Skeletal muscle cell (primary cell): ENCODE data around the gene FAM13A.

Experiments used
- DNase-seq: peaks from one replicate; pipeline ENCODE4 v3.0.0-alpha.2; 2010; ENCODE audit warnings: low read depth
- H3K4me3 ChIP-seq: 2 replicates; pipeline ENCODE4 v1.5.1; 2011; ENCODE audit warnings: low read depth, mild to moderate bottlenecking, control low read depth, low read length, moderate library complexity

Gene FAM13A

DNA sequence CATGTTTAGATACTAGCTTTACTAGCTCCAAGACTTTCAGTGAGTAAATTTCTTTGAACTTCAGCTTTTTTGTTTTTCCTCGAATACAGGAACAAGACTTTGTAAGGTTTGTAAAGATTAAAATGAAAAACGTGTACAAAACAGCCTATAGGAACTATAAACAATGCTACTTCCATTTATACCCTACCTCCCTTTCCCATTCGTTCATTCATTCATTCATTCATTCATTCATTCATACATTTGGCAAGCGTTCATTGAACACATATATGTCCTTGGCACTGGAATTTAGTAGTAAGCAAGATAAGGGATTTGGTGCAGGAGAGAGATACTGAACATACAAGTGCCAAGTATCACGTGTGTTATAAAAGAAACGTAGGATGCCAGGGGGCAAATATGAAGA, 293.9 kb downstream of the FAM13A start:
- H3K4me3 ChIP-seq: no peak overlapping the region
- DNase-seq: no peak

DNA sequence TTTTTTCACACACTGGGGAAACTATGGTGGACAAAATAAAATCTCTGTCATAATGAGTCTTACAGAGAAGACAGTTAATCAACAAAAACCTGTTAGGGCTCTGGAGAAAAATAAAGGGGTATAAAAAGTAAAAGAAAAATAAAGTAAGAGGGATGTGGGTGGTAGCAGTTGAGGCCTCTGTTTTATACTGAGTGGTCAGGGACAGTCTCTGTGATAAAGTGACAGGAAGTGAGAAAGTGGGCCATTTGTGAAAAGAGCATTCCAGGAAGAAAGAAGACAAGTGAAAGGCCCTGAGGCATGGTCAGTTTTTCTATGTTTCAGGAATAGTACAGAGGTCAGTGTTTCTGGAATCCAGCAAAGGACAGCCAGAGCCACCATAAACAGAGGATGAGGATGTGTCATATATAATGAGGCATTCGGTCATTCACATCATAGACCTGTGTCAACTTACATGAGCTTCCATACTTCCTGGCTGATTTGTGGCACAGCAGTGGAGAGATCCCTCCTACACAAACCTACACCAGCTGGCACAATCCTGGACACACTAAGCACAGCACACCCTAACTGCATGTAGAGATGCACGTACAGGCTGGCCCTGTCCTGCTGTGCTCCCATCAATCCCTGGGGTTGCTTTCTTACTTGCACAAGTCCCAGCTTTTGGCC, 295.0 kb downstream of the FAM13A start:
- no peak for DNase-seq
- H3K4me3 ChIP-seq: no peak overlapping the region

DNA sequence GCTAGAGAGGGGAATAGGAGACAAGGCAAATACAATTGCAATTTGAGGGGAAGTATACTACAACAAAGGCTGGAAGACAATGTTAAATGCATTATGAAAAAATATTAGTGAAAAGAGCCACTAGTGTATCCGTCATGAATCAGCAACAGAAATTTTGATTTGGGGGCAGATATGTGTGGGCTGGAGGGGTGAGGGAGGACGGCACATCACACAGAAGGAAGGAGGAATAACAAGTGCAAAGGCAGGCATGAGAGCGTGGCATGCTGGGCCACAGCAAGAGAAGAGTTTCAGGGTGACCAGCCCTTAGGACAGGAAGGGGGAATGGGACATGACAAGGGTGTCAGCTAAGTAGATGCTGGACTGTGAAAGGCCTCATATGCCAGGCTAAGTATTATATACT, 295.6 kb downstream of the FAM13A start:
- DNase-seq: no peak
- no peak overlapping the region for H3K4me3 ChIP-seq

- no peak for DNase-seq
Measured at GRCh38 chr4:88759895-88760290, 297.1 kb downstream of the FAM13A start.

GRCh38 chr4:88759039-88759894, 297.7 kb downstream of the FAM13A start:
- DNase-seq: peak; percentile 86
- no peak overlapping the region for H3K4me3 ChIP-seq

More at GRCh38 chr4:88759895-88760290, 297.1 kb downstream of the FAM13A start:
- no peak overlapping the region for H3K4me3 ChIP-seq

GRCh38 chr4:88758264-88758663, 298.7 kb downstream of the FAM13A start:
- no peak for DNase-seq
- no peak overlapping the region for H3K4me3 ChIP-seq

- H3K4me3 ChIP-seq: no peak overlapping the region
- DNase-seq: no peak
Measured at GRCh38 chr4:88757776-88758175, 299.2 kb downstream of the FAM13A start.

DNA sequence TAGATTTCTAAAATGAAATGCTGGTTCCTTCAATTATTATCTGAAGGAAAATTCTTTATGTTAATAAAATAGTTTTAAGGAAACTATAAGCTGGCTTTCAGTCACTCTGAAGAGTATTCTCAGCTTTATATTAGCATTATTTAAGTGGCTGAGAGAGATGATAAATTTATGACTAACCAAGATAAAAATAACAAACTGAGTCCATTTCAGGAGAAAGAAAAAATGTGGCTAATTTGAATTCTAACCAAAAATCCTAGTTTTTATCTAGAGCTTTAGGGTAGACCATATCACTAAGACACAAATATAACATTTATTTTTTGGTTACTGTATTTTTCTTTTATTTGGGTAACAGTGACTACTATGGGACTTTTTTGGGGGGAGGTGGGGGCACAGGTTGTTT, 299.9 kb downstream of the FAM13A start:
- no peak for DNase-seq
- no peak overlapping the region for H3K4me3 ChIP-seq

GRCh38 chr4:88756149-88756548, 300.8 kb downstream of the FAM13A start:
- DNase-seq: no peak
- no peak overlapping the region for H3K4me3 ChIP-seq

GRCh38 chr4:88755454-88755853, 301.5 kb downstream of the FAM13A start:
- H3K4me3 ChIP-seq: no peak overlapping the region
- no peak for DNase-seq

DNA sequence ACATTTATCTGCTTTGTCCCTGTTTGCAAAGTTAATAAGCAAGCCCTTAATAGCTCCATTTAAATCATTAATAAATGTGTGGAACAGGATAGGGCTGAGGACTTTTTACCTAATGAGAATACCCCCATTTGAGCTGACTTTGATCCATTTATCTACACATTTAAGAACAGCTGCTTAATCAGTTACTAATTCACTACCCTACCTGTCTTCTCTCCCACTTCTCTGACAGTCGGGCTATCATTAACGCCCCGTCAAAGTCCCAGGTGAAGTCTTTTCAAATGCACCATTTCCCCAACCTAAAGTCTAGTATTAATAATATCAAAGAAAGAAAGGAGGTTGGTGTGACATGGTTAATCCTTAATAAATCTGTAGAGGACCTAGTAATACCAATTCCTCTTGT, 302.2 kb downstream of the FAM13A start:
- H3K4me3 ChIP-seq: no peak overlapping the region
- DNase-seq: no peak

GRCh38 chr4:88753658-88754571, 303.1 kb downstream of the FAM13A start:
- H3K4me3 ChIP-seq: no peak overlapping the region
- no peak for DNase-seq

DNA sequence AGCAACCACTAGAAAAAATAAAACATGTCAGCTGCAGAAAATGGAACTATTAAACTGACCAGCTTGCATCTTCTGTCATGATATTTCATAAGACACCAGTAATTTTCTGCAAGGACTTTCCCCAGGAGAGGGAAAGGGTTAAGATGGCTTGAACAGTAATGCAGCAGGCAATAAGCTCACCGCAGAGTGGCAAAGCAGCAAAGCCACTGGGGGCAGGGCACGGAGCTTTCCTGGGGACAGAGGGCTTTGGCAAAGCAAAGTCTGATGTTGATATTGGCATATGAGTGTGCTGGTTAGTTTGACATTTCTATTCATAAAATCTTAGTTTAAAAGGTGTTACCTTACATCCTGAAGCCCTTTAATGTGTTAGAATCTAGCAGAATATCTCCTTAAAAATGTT, 304.2 kb downstream of the FAM13A start:
- no peak overlapping the region for H3K4me3 ChIP-seq
- no peak for DNase-seq

- no peak for DNase-seq
- no peak overlapping the region for H3K4me3 ChIP-seq
Measured at GRCh38 chr4:88752076-88752463, 304.9 kb downstream of the FAM13A start.

DNA sequence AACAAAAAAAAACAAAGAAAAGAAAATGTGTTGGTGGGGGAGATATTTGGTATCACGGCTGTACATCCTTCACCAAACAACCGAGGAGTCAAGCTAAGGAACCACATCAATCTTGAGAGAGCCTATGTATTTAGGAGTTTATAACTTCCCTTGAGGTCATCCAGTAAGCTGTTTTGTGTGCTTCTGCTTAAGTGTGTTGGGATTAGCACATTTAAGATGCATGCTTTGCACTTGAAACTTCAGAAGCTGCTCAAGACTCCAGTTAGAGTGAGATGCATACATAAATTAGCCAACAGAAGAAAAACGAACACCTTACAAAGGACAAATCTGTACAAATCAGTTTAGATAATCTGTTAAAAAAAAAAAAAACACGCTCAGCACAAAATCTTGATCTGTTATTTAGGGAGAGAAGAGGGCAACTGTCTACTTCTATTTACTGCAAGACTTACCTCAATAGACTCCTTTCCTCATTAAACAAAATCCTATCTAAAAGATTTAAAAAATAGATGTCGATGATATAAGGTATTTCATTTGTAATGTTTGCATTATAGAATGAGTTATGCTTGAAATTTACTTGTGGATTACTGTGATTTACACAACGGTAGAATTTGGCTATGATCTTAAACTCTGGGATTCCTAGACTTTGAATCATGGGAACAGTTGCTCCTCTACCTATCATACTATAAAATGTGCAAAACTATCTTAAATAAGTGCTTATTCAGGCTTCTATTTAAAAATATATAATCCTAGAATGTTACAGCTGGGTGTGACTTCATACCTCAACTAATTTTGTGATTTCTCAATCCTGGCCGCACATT, 305.5 kb downstream of the FAM13A start:
- H3K4me3 ChIP-seq: no peak overlapping the region
- no peak for DNase-seq

GRCh38 chr4:88750369-88750768, 306.6 kb downstream of the FAM13A start:
- no peak overlapping the region for H3K4me3 ChIP-seq
- no peak for DNase-seq

DNA sequence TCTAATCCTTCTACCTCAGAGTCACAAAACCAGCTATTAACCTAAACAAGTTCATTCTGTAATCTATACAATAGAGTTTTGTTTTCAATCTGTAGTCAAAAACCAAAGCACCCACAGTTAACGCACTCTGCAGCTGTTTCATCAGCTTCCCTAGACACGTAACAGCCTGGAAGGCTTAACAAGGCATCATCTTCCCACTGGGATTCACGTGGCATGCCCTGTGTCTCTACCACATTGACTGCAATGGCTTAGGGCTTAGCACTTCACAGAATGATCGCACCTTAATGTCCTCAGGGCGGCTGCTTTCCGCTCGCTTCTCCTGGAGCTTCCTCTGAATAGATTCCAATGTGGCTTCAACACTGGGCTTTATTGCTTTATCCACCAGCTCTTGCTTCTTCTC, 309.6 kb downstream of the FAM13A start:
- no peak for DNase-seq
- H3K4me3 ChIP-seq: no peak overlapping the region

- no peak overlapping the region for H3K4me3 ChIP-seq
- no peak for DNase-seq
Measured at GRCh38 chr4:88746206-88746605, 310.8 kb downstream of the FAM13A start.

DNA sequence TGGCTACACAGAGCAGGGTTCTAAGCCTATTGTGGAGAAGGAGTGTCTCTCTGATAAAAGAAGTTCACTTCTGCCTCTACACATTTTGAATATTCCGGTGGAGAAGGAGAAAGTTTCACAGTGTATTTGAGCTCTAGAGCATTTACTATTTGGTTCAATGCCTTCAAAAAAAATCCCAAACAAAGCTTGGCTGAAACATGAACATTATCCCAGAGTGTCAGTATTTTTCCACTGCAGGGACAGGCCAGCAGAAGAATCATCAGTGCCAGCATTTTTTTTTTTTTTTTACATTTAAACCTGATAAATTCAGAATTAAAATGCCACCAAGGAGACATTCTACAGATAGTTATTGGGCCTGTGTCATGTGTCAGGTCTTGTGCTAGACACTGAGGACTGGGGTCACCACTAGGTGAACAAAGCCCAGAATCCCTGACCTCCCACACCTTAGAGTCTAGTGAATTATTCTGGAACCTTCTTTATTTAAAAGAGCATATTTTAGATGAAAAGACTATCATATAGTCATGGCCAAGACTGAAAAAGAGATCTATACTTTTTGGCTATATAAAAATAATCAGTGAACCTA, 311.3 kb downstream of the FAM13A start:
- H3K4me3 ChIP-seq: no peak overlapping the region
- DNase-seq: no peak
